ENCODE data around the gene ERF. TPM values are rescaled to one million over a fixed set of nuclear protein-coding genes. Genes with fewer than 3 reads are reported as not detected.

ERF gene
- total and polyA plus RNA-seq, 2 of the 8 experiments (the other 6 are each of a cell fraction or from before 2014, with no cell fraction given): 43.7 to 62.7 TPM

- TF ChIP-seq FOSL1 (IDR thresholded peaks at IDR 0.05; ENCODE audit: insufficient read depth, low read depth, low read length): no peak
- TF ChIP-seq SIX5 (IDR thresholded peaks at IDR 0.05; ENCODE audit: low read depth, low read length): no peak
These were observed 51.2 kb downstream of the ERF start (continued) for GRCh38 chr19:42203700-42204099.
